ENCODE results near the gene KCNQ1. TPM values are rescaled to one million over a fixed set of nuclear protein-coding genes. Genes with fewer than 3 reads are reported as not detected.

The KCNQ1 gene
- total RNA-seq, 6 donors from 2014 or later: 18.0 to 45.4 (median 32.7) TPM

- Histone ChIP-seq H3K4me1 (peaks cover 0 to 4% (median 2%) of the 10 kb centered on the region in 4 donors), H3K4me3 (no peak overlapping the region), H3K27me3 (no peaks in the 10 kb centered on the region), H3K27ac (no peak overlapping the region), H3K36me3 (no peaks in the 10 kb centered on the region), H3K9me3 (no peaks in the 10 kb centered on the region)
- ATAC-seq (ENCODE audit: low FRiP score in 2 of 2) (no peak), DNase-seq (no peak)
- TF ChIP-seq EP300 (IDR thresholded peaks at IDR 0.05) (no peak), CTCF (IDR thresholded peaks at IDR 0.05) (no peak), POLR2AphosphoS5 (IDR thresholded peaks at IDR 0.05) (peak in 1 of 2 donors; percentile 61)
- WGBS, 2 donors: 65 to 68% methylated on average over 6 of the region's 6 CpGs
These were observed 432.7 kb downstream of the KCNQ1 start for GRCh38 chr11:2877474-2877873.

GRCh38 chr11:2878782-2879181 is 434.0 kb downstream of the KCNQ1 start:
- H3K4me3 ChIP-seq: no peak overlapping the region
- no peak for DNase-seq
- H3K9me3 ChIP-seq: no peaks in the 10 kb centered on the region
- TF ChIP-seq POLR2A (IDR thresholded peaks at IDR 0.05) (no peak), CTCF (IDR thresholded peaks at IDR 0.05) (no peak), EP300 (IDR thresholded peaks at IDR 0.05) (no peak), POLR2AphosphoS5 (IDR thresholded peaks at IDR 0.05) (no peak)
- 92 to 96% methylated on average over 7 to 8 of the region's 8 CpGs for WGBS, 2 donors
- H3K4me1 ChIP-seq: peaks cover 0 to 15% (median 11%) of the 10 kb centered on the region in 4 donors
- no peak overlapping the region for H3K27ac ChIP-seq
- H3K36me3 ChIP-seq: no peaks in the 10 kb centered on the region
- H3K27me3 ChIP-seq: peaks cover 0 to under 1% (median 0%) of the 10 kb centered on the region in 4 donors
- ATAC-seq (ENCODE audit: low FRiP score in 2 of 2): no peak

- H3K4me1 ChIP-seq: peaks cover 8 to 23% (median 13%) of the 10 kb centered on the region in 4 donors
- TF ChIP-seq POLR2A (IDR thresholded peaks at IDR 0.05) (no peak), POLR2AphosphoS5 (IDR thresholded peaks at IDR 0.05) (no peak), CTCF (IDR thresholded peaks at IDR 0.05) (no peak), EP300 (IDR thresholded peaks at IDR 0.05) (no peak)
- no peaks in the 10 kb centered on the region for H3K9me3 ChIP-seq
- WGBS, 2 donors: 83 to 87% methylated on average over 7 of the region's 7 CpGs
- no peak overlapping the region for H3K4me3 ChIP-seq
- H3K36me3 ChIP-seq: no peaks in the 10 kb centered on the region
- peaks cover 0 to 8% (median 3%) of the 10 kb centered on the region in 4 donors for H3K27me3 ChIP-seq
- ATAC-seq (ENCODE audit: low FRiP score in 2 of 2): no peak
- no peak overlapping the region for H3K27ac ChIP-seq
- DNase-seq: no peak
These were observed 435.8 kb downstream of the KCNQ1 start for GRCh38 chr11:2880646-2881045.

GRCh38 chr11:2881076-2881980 is 436.5 kb downstream of the KCNQ1 start:
- Histone ChIP-seq H3K9me3 (no peaks in the 10 kb centered on the region), H3K4me3 (peak overlapping the region in 1 of 4 donors; percentile 6), H3K27me3 (peaks cover 0 to 8% (median 3%) of the 10 kb centered on the region in 4 donors), H3K4me1 (peaks cover 12 to 27% (median 16%) of the 10 kb centered on the region in 4 donors), H3K36me3 (no peaks in the 10 kb centered on the region), H3K27ac (no peak overlapping the region)
- no peak for TF ChIP-seq POLR2A (IDR thresholded peaks at IDR 0.05)
- ATAC-seq (ENCODE audit: low FRiP score in 2 of 2) (no peak), DNase-seq (peak in 1 of 2 donors; percentile 62)
- 86 to 90% methylated on average over 14 to 17 of the region's 19 CpGs for WGBS, 2 donors

- ATAC-seq (ENCODE audit: low FRiP score in 2 of 2): no peak
- 40 to 69% methylated on average over 4 to 12 of the region's 12 CpGs for WGBS, 2 donors
- H3K27ac ChIP-seq: peak overlapping the region in 1 of 4 donors; percentile 5
These were observed 437.2 kb downstream of the KCNQ1 start for GRCh38 chr11:2881981-2882375.

More at GRCh38 chr11:2881981-2882375, 437.2 kb downstream of the KCNQ1 start:
- H3K36me3 ChIP-seq: no peaks in the 10 kb centered on the region
- H3K9me3 ChIP-seq: no peaks in the 10 kb centered on the region
- peaks cover 0 to 8% (median 3%) of the 10 kb centered on the region in 4 donors for H3K27me3 ChIP-seq
- DNase-seq: peak in 1 of 2 donors; percentile 60
- H3K4me1 ChIP-seq: peaks cover 16 to 33% (median 19%) of the 10 kb centered on the region in 4 donors
- no peak for TF ChIP-seq CTCF (IDR thresholded peaks at IDR 0.05)
- no peak for TF ChIP-seq EP300 (IDR thresholded peaks at IDR 0.05)
- TF ChIP-seq POLR2A (IDR thresholded peaks at IDR 0.05): no peak
- TF ChIP-seq POLR2AphosphoS5 (IDR thresholded peaks at IDR 0.05): no peak
- H3K4me3 ChIP-seq: peak overlapping the region in 1 of 4 donors; percentile 6

All from upper lobe of left lung (tissue), 6 donors.